ENCODE data around the gene FGFBP1.

The FGFBP1 gene

DNA sequence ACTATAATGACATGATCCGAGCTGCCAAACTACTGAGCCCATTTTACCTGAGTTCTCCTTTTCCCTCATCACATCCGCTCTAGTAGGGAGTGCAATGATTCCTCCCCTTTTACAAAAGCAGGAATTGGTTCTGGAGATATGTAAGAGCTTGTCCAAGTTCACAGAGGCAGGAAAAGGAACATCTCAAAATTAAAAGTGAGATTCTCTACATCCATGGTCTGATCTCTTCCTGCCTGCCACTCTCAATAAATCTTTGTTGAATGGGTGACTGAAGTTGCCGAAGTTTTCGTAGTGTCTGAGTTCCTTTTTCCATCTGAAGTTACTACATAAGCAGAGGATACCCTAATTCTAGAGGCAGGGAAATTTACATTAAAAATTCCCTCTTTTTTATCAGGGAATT lies at the start of gene FGFBP1:
Gene FGFBP1, minus strand, starts transcription at position 101 of the 400 bp plus-strand sequence. CDS start 2,108 bp downstream, outside the sequence.
- no peak for DNase-seq

DNA sequence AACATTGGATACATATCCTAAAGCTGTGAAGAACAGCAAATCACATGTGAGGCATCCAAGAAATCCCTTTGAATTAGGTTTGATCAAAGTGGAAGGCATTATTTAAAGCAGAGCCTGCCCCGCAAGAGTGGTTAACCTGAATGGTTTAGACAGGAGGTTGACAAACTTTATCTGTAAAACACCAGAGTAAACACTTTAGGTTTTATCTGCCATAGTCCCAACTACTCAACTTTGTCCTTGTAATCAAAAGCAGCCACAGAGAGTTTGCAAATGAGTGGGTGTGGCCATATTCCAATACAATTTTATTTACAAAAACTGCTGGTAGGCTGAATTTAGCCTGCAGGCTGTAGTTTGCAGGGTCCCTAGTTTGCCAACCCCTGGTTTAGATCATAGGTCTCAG lies 49.7 kb upstream of the FGFBP1 start:
- no peak for DNase-seq

DNA sequence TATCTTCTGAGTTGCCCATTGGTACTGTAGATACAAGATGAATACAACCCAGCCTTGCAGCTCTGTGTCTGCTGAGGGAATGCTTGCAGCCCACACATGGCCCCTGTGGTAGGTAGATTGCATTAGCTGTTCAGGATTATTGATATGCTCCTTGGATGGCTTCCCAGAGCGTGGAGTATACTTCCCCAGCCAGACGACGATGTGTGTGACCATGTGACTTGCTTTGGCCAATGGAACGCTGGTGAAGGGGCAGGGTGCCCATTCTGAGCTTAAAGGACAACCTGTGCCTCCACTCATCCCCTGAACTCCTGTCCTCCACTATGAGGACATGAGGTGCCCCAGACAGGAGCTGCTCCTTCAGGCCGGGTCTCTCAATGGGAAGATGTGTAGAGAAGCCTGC lies 48.4 kb upstream of the FGFBP1 start:
- DNase-seq = no peak

DNA sequence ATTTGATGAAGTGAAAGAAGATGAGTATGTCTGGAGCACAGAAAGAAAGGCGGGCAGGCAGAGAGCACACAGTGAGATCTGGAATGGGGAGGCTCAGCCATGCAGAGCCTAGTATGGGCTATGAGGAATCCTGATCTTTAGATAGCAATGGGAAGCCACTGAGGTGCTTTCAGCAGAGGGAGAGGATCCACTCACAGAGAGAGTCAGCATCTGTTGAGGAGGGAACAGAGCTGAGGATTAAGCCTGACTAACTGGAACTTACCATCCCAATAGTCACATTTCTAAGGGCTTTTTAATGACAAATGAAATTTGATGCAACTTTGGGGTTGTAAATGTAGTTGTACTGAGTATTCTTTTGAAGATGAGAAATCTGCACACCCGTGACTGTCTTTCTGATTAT lies 45.1 kb upstream of the FGFBP1 start:
- no peak for DNase-seq

DNA sequence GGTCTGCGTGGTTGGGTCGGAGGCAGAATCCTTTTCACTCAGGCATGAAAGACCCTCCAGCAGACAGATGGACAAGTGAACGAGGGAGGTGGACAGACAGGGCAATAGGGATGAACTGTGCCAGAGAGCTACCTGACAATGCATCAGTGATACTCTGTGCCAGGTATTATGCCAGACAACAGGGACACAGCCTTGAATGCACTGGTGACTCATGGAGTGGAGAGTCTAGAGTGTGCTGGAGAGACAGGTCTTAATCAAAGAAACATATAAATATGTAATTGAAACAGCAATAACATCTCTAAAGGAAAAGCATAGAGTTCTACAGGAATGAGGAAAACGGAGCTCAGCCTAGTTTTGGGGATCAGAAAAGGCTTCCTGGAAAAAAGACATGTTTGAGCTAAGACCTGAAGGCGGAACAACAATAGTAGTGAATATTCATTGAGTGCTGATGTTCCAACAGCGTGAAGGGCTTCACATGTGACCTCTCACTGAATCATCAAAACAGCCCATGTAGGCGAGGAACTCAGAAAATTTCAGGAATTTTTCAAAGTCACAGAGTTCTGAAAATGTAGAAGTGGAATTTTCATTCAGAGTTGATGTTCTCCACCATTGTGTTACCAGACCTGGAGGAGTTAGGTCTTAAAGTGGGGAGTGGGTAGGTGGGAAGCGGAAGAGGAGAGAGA lies 44.4 kb upstream of the FGFBP1 start:
- DNase-seq = no peak

DNA sequence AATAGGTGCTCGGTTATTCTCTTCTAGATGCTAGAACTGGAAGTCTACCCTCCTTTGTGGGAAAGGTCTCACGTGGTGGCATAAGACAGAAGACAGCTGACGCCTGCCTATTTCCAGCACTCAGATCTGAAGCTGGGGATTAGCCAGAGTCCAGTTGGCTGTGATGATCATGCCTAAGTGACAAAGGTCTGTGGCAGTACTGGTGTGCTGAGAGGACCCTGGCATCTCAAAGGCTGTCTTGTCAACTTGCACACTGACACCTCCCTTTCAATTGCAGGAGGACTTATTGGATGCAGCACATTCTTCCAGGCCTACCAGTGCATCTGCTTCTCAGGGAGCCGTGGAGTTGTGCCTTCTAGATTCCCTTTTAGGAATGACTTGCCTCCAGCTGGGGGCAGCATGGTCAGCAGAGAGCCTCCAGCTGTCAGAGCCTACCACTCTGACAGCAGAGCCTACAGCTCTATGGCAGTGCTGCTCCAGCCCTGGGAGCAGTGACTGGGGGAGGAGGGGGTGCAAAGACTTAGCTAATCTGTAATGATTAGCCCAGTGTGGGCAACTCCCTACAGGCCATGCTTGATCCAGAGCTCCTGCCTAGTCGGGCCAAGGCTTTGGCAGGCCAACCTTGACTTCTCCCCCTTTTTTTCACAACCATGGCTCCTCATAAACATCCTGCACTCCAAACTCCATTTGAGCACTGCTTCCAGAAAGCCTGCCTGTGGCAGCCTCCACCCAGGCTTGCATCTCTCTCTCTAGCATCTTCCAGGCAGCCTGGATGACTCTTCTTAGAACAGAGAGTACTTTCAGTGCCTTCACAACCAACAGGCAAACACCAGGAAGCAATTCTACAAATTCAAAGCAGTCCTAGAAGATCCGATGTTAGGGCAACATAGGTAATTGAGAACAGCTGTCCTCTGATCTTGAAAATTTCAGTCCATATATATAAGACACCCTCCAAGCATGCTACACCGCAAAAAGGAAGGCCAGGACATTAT lies 38.2 kb upstream of the FGFBP1 start:
- no peak for DNase-seq

DNA sequence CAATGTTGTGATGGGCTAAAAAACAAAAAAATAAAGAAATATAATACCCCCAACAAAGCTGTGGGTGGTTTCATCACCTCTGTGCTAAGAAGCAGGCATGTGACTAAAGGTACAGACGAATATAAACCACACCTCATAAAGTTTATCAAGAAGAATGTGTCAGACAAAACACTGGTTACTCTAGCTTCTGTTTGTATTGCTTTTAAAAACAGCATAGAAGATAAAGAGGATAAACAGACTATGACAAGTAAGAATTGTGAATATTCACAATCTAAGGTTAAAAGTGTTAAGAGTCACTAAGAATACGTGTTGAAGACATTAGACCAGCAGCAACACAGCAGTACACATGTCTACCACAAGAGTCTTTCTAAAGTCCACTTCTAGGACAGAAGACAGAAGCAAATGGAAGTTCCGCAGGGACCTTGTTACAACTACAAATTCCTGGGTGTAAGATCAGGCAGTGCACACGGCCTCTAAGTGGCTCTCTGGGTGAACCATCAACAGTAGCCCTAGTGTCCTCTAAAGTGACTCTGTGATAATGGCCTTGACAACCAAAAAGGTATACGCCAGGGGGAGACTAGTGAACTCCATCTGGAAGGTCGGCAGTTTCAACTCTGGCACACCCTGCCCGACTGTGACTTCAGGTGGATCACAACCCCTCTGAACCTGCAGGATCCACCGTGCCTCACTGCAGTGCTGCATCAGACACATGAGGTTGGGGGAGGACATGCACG lies 32.7 kb upstream of the FGFBP1 start:
- DNase-seq = no peak

DNA sequence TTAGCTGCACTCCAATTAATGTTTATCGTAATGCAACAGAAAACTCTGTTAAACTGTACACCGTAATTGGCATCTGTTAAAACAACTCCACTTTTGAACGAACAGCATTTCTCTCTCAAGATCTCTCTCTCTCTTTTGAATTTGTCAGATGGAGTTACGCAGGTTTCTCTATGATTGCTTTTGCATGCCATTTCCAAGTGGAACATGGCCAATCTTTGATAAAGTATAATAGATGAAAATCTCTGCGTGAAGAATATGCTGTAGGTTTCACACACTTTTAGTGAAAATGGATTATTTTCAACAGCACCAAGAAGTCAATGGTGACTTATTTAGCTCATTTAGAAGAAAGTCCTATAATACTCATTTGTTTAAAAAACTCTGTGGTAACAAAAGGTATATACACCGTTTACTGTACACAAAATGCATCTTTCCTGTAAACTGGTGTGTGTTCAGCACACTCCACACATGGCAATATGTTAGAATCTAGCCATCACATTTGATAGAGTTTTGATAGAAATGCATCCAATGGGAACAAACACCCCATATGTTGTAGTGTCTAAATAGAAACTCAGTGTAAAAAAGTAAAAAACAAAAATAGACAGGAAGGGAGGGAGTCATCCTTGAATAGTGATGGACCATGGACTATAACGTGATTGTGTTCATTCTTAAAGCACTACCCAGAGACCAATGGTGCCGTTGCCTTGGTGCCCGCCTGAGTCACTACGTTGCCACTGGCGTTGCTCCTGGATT lies 30.2 kb upstream of the FGFBP1 start:
- no peak for DNase-seq

DNA sequence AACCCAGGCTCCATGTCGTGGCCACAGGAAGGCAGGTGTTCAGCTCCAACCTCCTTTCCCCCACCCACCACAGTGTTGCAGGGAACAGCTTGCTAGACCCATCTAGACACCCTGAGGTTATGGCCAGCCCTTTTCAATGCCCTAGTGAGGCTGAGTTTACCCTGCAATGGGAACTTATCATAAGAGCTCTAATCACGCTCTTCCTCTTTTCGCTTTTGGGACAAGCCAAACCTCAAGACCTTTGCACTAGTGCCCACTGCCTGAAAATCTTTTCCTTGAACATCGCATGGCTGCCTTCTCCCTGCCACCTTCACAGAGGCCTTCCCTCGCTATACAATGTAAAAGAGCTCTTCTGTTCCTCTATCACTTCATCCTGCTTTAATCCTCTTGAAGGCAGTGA lies 26.8 kb upstream of the FGFBP1 start:
- no peak for DNase-seq

DNA sequence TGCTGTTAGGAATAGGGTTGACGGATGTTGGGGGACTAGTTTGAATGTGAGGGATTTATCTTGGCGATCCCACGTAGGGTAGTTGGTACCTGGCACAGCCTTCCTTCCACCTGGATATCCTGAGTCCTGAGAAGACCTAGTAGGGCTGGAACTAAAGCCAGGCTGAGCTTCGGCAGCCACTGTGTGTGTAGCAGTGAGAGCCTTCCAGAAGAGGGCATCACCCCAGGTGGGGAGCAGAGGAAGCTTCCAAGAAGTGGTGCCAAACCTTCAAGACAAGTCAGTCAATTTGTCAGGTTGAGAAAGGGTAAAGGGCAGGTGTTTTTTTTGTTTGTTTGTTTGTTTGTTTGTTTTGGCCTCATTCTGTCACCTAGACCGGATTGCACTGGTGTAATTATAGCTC lies 25.6 kb upstream of the FGFBP1 start:
- no peak for DNase-seq

DNA sequence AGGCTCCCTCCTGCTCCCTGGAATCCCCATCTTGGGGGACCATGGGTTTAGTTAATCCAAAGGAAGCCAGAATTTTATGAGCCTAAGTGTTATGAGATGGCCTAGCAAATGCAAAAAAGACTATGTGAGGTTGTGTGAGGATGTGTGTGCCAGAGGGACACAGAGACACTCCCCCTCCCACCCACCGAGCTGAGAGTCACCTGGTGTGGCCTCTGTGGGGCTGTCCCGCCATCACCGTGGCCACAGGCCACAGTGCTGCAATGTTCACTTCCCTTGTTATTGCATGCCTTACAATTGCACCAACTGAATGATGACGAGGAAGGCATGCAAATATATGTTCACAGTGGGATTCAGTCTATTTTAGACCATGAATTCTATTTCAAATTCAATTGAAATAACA lies 25.0 kb upstream of the FGFBP1 start:
- DNase-seq = no peak

DNA sequence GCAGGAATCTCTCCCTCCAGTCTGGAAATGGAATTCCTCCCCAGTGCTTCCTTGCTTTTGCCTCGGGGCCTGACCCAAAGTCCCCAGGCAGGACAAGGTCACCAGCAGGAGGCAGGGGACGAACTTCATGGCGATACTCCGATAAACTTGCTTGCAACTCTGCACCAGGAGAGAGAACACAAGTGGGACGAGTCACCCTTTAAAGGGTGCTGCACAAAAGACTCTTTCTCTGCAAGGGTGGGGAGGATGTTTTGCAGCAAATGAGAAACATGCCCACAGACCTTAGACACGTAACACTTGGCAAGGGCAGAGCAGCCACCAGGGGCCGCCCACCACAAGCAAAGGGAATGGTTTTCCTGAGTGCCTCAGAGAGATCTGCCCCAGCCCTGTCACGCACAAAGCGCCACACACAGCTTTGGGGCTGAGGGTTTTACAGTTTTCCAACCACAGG lies 24.5 kb upstream of the FGFBP1 start, which contains the start of gene FGFBP2:
Gene FGFBP2, minus strand, starts transcription at position 175 of the 451 bp plus-strand sequence. Its CDS starts 46 bp downstream, at position 129.
- DNase-seq = peak in 9 of 51 donors; percentile 0 to 23 (median 5)

DNA sequence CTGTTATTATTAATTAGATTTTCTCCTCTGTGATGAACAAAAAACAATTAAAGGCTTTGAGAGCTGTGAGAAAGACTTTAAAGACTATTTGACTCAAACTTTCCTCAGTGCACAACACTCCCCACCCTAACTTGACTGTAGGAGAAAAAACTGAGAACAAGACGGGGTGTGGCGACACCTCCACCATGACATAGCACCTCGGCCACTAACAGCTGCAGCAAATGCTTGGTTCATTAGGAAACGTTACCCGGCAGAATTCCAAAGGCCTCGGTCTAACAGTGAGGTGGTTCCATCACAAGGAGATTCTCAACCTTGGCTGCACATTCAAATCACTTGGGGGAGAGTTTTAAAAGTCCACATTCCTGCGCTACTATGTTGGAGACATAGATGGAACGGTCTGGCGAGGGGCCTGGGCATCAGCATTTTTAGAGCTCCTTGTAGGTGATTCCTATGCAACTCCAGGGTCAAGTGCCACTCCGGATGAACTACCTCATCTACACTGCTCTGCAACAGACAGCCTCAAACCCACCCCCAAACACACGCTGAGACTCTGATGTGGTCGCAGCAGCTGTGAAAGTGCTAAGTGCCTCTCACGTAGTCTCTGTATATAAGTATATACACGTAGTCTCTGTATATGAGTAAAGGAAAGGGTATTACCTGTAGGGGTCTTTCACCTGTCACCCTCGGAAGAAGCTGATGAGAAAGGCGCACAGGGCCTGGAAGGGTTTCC lies 23.4 kb upstream of the FGFBP1 start:
- no peak for DNase-seq

DNA sequence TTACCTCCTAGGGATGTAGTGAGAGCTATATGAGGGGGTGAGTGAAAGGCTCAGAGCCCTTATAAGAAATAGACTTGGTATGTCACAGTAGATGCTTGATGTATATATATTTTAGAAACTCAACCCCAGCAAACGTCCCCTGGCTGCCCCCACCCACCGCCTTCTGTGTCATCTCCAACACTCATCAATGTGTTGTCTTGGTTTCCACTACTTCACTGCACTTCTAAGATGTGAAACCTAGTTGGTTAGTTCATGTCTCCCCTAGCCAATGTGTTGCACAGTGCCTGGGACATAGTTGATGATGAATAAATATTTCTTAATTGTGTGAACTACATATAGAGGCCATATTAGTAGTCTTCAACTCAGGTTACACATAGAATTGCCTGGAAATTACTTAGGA lies 20.0 kb upstream of the FGFBP1 start:
- DNase-seq = no peak

DNA sequence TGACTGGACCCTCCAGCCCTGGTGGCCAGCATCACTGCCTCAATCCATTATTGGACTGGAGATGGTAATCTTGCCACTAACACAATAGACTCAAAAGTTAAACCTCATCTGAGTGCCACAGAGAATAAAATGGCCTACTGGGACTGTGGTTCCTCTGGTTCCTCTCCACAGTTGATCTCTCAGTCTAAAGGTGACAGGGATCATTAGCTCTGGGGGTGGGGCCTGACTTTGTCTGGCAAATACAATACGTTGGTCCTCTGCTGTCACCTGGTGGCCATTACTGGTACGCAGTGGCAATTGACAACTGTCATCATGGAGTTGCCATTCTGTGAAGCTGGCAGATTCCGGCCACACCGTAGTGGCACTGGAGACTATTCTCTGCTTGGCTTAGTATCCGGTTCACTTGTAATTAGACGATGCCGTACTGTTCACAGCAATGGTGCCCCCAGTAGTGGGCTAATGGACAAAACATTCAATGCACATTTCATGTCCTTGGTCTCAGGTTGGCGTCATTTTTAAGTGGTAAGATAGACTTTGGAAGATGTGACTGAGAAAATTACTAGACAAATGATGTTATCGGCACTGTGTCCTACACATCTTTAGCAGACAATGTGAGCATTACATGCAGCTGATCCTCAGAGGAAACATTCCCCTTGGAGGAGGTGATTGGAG lies 17.8 kb upstream of the FGFBP1 start:
- DNase-seq = peak in 39 of 51 donors; percentile 1 to 68 (median 19)

DNA sequence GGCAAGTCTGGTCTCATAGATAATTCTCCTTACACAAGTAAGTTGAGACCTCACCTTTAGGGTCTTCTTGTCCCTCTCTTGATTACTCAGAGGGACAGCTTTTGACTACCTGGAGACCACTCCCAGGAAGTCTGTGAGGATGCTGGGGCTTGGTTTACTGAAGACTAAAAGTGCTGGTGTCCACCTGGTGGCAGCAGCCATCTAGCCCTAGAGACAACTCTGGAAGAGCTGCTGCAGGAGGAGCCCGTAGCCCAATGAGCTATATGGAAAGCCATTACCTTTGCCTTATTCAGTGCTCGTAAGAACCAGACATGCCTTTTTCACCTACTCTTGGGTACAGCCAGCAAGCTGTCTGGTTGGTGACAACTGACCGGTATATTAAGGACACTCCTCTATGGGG lies 17.1 kb upstream of the FGFBP1 start:
- no peak for DNase-seq

DNA sequence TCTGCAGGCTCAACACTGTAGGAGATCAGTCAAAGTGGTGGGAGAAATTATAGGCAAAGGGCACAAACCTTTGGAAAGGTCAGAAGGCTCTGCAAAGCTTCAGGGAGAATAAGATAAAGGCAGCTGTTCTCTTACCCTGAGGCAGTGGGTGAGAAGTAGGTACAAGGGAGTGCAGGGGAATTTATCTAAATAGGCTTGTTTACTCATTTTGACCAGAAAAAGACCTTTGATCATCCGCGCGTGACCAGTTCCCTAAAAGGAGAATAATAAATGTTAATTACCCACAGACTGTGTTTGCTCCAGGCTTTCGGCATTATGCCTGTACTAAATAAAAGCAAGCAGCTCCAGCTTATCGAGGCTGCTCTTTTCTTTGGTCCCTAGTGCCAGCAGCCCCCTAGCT lies 15.1 kb upstream of the FGFBP1 start:
- no peak for DNase-seq

DNA sequence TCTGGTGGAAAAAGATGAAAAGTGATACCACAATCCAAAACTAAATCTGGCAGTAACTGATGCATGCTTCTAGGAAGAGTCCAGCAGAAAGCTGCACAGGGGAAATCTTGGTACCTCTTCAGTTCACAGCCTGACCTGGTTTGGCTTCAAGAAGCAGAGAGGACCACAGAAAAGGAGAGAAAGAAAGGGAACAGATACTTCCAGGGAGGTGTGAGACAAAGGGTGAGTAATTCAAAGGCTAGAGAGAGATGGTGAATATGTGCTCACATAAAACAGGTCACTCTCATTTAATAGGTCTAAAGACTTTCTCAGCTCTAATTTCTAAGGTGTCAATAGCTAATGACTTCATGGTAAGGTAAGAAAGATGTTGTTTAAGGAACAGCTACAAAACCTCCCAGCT lies 13.2 kb upstream of the FGFBP1 start:
- DNase-seq = no peak

DNA sequence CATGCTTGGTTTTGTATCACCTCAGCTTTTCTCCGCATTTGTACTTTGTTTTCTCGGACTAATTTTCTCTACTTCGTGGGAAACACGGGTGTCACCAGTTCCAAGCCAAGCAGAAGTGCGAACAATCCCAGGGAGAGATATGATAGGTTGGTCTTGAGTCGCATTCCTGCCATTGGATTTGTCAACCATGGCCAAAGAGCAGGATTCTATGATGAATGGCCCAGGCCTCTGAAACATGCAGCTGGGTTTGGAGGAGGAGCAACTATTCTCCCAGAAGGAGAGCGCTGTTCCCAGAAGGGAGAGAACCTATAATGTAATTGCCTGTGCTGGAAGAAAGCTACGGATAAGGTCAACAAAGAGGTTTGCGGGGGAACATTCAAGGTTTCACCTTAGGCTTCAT lies 10.3 kb upstream of the FGFBP1 start:
- DNase-seq = no peak

DNA sequence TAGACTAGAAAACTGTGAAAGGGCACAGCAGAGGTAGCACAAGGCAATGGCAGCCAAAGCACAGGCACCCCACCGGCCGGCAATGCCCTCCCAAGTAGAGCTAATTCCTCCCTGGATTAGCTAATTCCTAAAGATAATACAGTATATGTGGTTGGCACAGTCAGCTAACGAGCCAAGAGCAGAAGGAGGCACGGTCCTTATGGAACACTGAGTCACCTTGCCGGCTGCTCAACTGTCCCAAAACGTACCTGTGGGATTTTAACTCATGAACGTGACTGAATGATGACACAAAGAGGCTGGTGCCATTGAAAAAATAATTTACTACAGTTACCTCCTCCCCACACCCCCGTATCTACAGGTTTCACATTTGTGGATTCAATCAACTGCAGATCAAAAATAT lies 9.1 kb upstream of the FGFBP1 start:
- no peak for DNase-seq

Data from hypothalamus (tissue), 51 donors.